Natural killer cell (primary cell): ENCODE results near the gene LCA5L. TPM values are rescaled to one million over a fixed set of nuclear protein-coding genes. Genes with fewer than 3 reads are reported as not detected.

Source experiments
- ATAC-seq, 3 donors: fragments of 150-1000 bp in 2 of 3; fragments of 200-7000 bp in 1 of 3; cut with Tn5 transposase; 1 replicate in 1 of 3; 2 replicates in 2 of 3; pipeline ENCODE4 v1.10.0; 2021; ENCODE audit warnings: mild to moderate bottlenecking in 2 of 3, moderate library complexity in 2 of 3
- DNase-seq, 2 donors: peaks; one replicate each; pipeline versions ENCODE4 v3.0.0 to v3.0.0-alpha.2; 2013 to 2021; ENCODE audit warnings: mixed read lengths in 1 of 2
- H3K27ac ChIP-seq: one replicate; pipeline ENCODE4 v1.5.1; 2013; ENCODE audit warnings: mild to moderate bottlenecking, low read length
- H3K27me3 ChIP-seq: one replicate; pipeline ENCODE4 v1.6.1; 2013; ENCODE audit warnings: low read length; ENCODE audit not compliant: control insufficient read depth, insufficient read depth
- H3K36me3 ChIP-seq: one replicate; pipeline ENCODE4 v1.6.1; 2013; ENCODE audit warnings: low read length; ENCODE audit not compliant: control insufficient read depth, insufficient read depth
- H3K4me1 ChIP-seq: one replicate; pipeline ENCODE4 v1.6.1; 2013; ENCODE audit warnings: low read length; ENCODE audit not compliant: control insufficient read depth, insufficient read depth
- H3K4me3 ChIP-seq: one replicate; pipeline ENCODE4 v1.5.1; 2013; ENCODE audit warnings: low read length
- H3K9me3 ChIP-seq: one replicate; pipeline ENCODE4 v1.6.1; 2013; ENCODE audit warnings: low read length; ENCODE audit not compliant: control insufficient read depth, insufficient read depth
- H3K27ac Mint-ChIP-seq, 2 donors: one replicate each; pipeline ENCODE4 v1.8.0; 2022; ENCODE audit warnings: mild to moderate bottlenecking in 2 of 2, mixed read lengths in 2 of 2, moderate library complexity in 1 of 2
- H3K27me3 Mint-ChIP-seq, 2 donors: one replicate each; pipeline ENCODE4 v1.8.0; 2022; ENCODE audit warnings: low read depth in 2 of 2, mixed read lengths in 2 of 2
- H3K36me3 Mint-ChIP-seq: one replicate; pipeline ENCODE4 v1.8.0; 2022; ENCODE audit warnings: mixed read lengths
- H3K4me1 Mint-ChIP-seq, 2 donors: one replicate each; pipeline ENCODE4 v1.8.0; 2022; ENCODE audit warnings: mixed read lengths in 2 of 2
- H3K4me3 Mint-ChIP-seq: one replicate; pipeline ENCODE4 v1.8.0; 2022; ENCODE audit warnings: mild to moderate bottlenecking, moderate library complexity, mixed read lengths
- H3K9me3 Mint-ChIP-seq, 2 donors: one replicate each; pipeline ENCODE4 v1.8.0; 2022; ENCODE audit warnings: mixed read lengths in 2 of 2
- CTCF ChIP-seq: fragments of 200-600 bp; IDR thresholded peaks from one replicate; pipeline ENCODE4 v1.8.0; 2022; ENCODE audit warnings: antibody characterized with exemption
- WGBS: methylation state at CpG from one replicate; pipeline ENCODE4 v1.1.7; 2013; ENCODE audit warnings: missing lambda C conversion rate; ENCODE audit not compliant: insufficient coverage; 5-methylcytosine and 5-hydroxymethylcytosine counted together
- intact Hi-C: fragments of 100-400 bp; cut with micrococcal nuclease; formaldehyde crosslinking; loops from one replicate; pipeline ENCODE4 v1.14.2; 2022
- total RNA-seq, 4 donors: library from RNA; stranded (reverse); fragments of 120-200 nt in 1 of 4; gene quantifications; one replicate each; pipeline versions ENCODE4 v1.2.3 to v1.2.4, GENCODE V29; 2013 to 2022

LCA5L gene
- total RNA-seq, 3 donors from 2014 or later (not counting 1 experiment from before 2014, with no cell fraction given), result 0.14 to 0.84 TPM; not detected in 1

- Mint-ChIP-seq H3K9me3 (no peaks in the 10 kb centered on the region), H3K27ac (no peak overlapping the region), H3K4me3 (no peak overlapping the region), H3K4me1 (no peaks in the 10 kb centered on the region), H3K36me3 (no peaks in the 10 kb centered on the region), H3K27me3 (peaks cover 12 to 13% of the 10 kb centered on the region in 2 donors)
- DNase-seq (no peak), ATAC-seq (no peak)
- Histone ChIP-seq H3K4me1 (no peaks in the 10 kb centered on the region), H3K27me3 (no peaks in the 10 kb centered on the region), H3K4me3 (no peak overlapping the region), H3K9me3 (no peaks in the 10 kb centered on the region), H3K36me3 (no peaks in the 10 kb centered on the region), H3K27ac (no peak overlapping the region)
- no peak for TF ChIP-seq CTCF
- WGBS, result 83% methylated on average over 2 of the region's 2 CpGs
- intact Hi-C loops, result no loop called here
Observed at GRCh38 chr21:39430954-39431353, 14.6 kb downstream of the LCA5L start.

- intact Hi-C loops, result no loop called here
- TF ChIP-seq CTCF, result no peak
- Mint-ChIP-seq H3K9me3 (no peaks in the 10 kb centered on the region), H3K27ac (no peak overlapping the region), H3K4me3 (no peak overlapping the region), H3K27me3 (peaks cover 12 to 13% of the 10 kb centered on the region in 2 donors), H3K36me3 (no peaks in the 10 kb centered on the region), H3K4me1 (no peaks in the 10 kb centered on the region)
- no peaks in the 10 kb centered on the region for H3K4me1 ChIP-seq
- WGBS, result 69% methylated on average over 4 of the region's 4 CpGs
- no peaks in the 10 kb centered on the region for H3K36me3 ChIP-seq
- no peaks in the 10 kb centered on the region for H3K27me3 ChIP-seq
- H3K9me3 ChIP-seq, result no peaks in the 10 kb centered on the region
- no peak overlapping the region for H3K27ac ChIP-seq
- DNase-seq, result no peak
- ATAC-seq, result no peak
- no peak overlapping the region for H3K4me3 ChIP-seq
Observed at GRCh38 chr21:39430457-39430856, 15.1 kb downstream of the LCA5L start.

GRCh38 chr21:39430016-39430415 is 15.6 kb downstream of the LCA5L start:
- Mint-ChIP-seq H3K36me3 (no peaks in the 10 kb centered on the region), H3K27ac (no peak overlapping the region), H3K9me3 (no peaks in the 10 kb centered on the region), H3K27me3 (peaks cover 12 to 13% of the 10 kb centered on the region in 2 donors), H3K4me3 (no peak overlapping the region), H3K4me1 (no peaks in the 10 kb centered on the region)
- no peak for ATAC-seq
- no peak overlapping the region for H3K27ac ChIP-seq
- no peak for TF ChIP-seq CTCF
- WGBS, result 88% methylated on average over 3 of the region's 3 CpGs
- H3K4me3 ChIP-seq, result no peak overlapping the region
- H3K36me3 ChIP-seq, result no peaks in the 10 kb centered on the region
- H3K4me1 ChIP-seq, result no peaks in the 10 kb centered on the region
- H3K27me3 ChIP-seq, result no peaks in the 10 kb centered on the region
- intact Hi-C loops, result no loop called here
- DNase-seq, result no peak
- no peaks in the 10 kb centered on the region for H3K9me3 ChIP-seq

- intact Hi-C loops, result no loop called here
- no peak overlapping the region for H3K27ac Mint-ChIP-seq
- ATAC-seq, result no peak
- Histone ChIP-seq H3K9me3 (no peaks in the 10 kb centered on the region), H3K27me3 (no peaks in the 10 kb centered on the region), H3K4me3 (no peak overlapping the region), H3K36me3 (no peaks in the 10 kb centered on the region), H3K27ac (no peak overlapping the region), H3K4me1 (no peaks in the 10 kb centered on the region)
- H3K9me3 Mint-ChIP-seq, result no peaks in the 10 kb centered on the region
- no peak overlapping the region for H3K4me3 Mint-ChIP-seq
- peaks cover 12 to 13% of the 10 kb centered on the region in 2 donors for H3K27me3 Mint-ChIP-seq
- no peaks in the 10 kb centered on the region for H3K4me1 Mint-ChIP-seq
- TF ChIP-seq CTCF, result no peak
- 100% methylated on average over 1 of the region's 2 CpGs for WGBS
- H3K36me3 Mint-ChIP-seq, result no peaks in the 10 kb centered on the region
- no peak for DNase-seq
Observed at GRCh38 chr21:39429445-39429844, 16.1 kb downstream of the LCA5L start.
